Cardiac muscle cell (in vitro differentiated cells and primary cell): Measurements from ENCODE around the gene RGS10. TPM values are rescaled to one million over a fixed set of nuclear protein-coding genes. Genes with fewer than 3 reads are reported as not detected.
"Not testable (repeated sequence)": the region's sequence is repeated elsewhere in the genome, so short reads cannot be mapped to it uniquely, and the experiment has no call there.

Experiments used
- DNase-seq, 2 donors: peaks; one replicate each; pipeline versions ENCODE4 v3.0.0 to v3.0.0-alpha.2; 2010 to 2017; ENCODE audit warnings: low read depth in 1 of 2, low spot score in 1 of 2
- H3K27ac ChIP-seq: fragments of 200-600 bp; sonication (generic); 2 replicates; pipeline ENCODE4 v1.5.1; 2016
- H3K27me3 ChIP-seq: fragments of 200-600 bp; sonication (generic); 2 replicates; pipeline ENCODE4 v1.6.0; 2016; ENCODE audit warnings: control low read depth
- H3K36me3 ChIP-seq: fragments of 200-600 bp; sonication (generic); 2 replicates; pipeline ENCODE4 v1.5.1; 2016; ENCODE audit warnings: control low read depth
- H3K4me1 ChIP-seq: fragments of 200-600 bp; sonication (generic); 2 replicates; pipeline ENCODE4 v1.8.1; 2017; ENCODE audit warnings: low read depth, mild to moderate bottlenecking, mixed run types
- H3K4me3 ChIP-seq: fragments of 200-600 bp; sonication (generic); 2 replicates; pipeline ENCODE4 v1.5.1; 2016; ENCODE audit warnings: mild to moderate bottlenecking
- H3K9me3 ChIP-seq: fragments of 200-600 bp; sonication (generic); 2 replicates; pipeline ENCODE4 v1.5.1; 2017; ENCODE audit warnings: low read depth, mild to moderate bottlenecking, control low read depth
- CTCF ChIP-seq: IDR thresholded peaks from 2 replicates; pipeline ENCODE4 v1.5.1; 2012; ENCODE audit warnings: low read depth, mild to moderate bottlenecking, low read length
- polyA plus RNA-seq: library from polyadenylated mRNA; unstranded; fragments of >200 nt; fragmentation: Nextera tagmentation; extraction: Ambion mirVana; gene quantifications from 2 replicates; pipeline ENCODE4 v1.2.1, GENCODE V29; 2016
- total RNA-seq: library from RNA; depleted of rRNA; stranded (reverse); fragments of >200 nt; gene quantifications from 2 replicates; pipeline ENCODE4 v1.2.3, GENCODE V29; 2016

The RGS10 gene
- total and polyA plus RNA-seq, 2 experiments from 2014 or later: 0.73 to 1.6 TPM

GRCh38 chr10:119567978-119568377 is 25.5 kb upstream of the RGS10 start:
- Histone ChIP-seq H3K4me1 (no peaks in the 10 kb centered on the region), H3K27ac (no peak overlapping the region), H3K4me3 (no peak overlapping the region), H3K36me3 (no peaks in the 10 kb centered on the region), H3K27me3 (no peaks in the 10 kb centered on the region), H3K9me3 (no peaks in the 10 kb centered on the region)
- DNase-seq: no peak
- no peak for TF ChIP-seq CTCF

- no peak for TF ChIP-seq CTCF
- H3K9me3 ChIP-seq: no peaks in the 10 kb centered on the region
- H3K4me3 ChIP-seq: no peak overlapping the region
- no peaks in the 10 kb centered on the region for H3K27me3 ChIP-seq
- DNase-seq: no peak
- H3K27ac ChIP-seq: no peak overlapping the region
- H3K36me3 ChIP-seq: no peaks in the 10 kb centered on the region
- no peaks in the 10 kb centered on the region for H3K4me1 ChIP-seq
Measured at GRCh38 chr10:119562097-119562496, 19.6 kb upstream of the RGS10 start.

GRCh38 chr10:119559511-119559910 is 17.0 kb upstream of the RGS10 start:
- not testable (repeated sequence) for H3K27me3 ChIP-seq, H3K9me3 ChIP-seq, H3K4me3 ChIP-seq, H3K4me1 ChIP-seq, DNase-seq, H3K27ac ChIP-seq, H3K36me3 ChIP-seq

- H3K4me1 ChIP-seq, H3K9me3 ChIP-seq, H3K27ac ChIP-seq, H3K36me3 ChIP-seq, H3K27me3 ChIP-seq, H3K4me3 ChIP-seq, DNase-seq: not testable (repeated sequence)
Measured at GRCh38 chr10:119556081-119556480, 13.6 kb upstream of the RGS10 start.

- no peak overlapping the region for H3K4me3 ChIP-seq
- H3K27ac ChIP-seq: no peak overlapping the region
- H3K27me3 ChIP-seq: no peaks in the 10 kb centered on the region
- no peaks in the 10 kb centered on the region for H3K9me3 ChIP-seq
- no peaks in the 10 kb centered on the region for H3K36me3 ChIP-seq
- H3K4me1 ChIP-seq: no peaks in the 10 kb centered on the region
- no peak for DNase-seq
- no peak for TF ChIP-seq CTCF
Measured at GRCh38 chr10:119555178-119555784, 12.8 kb upstream of the RGS10 start.

GRCh38 chr10:119550827-119551226 is 8.3 kb upstream of the RGS10 start:
- H3K9me3 ChIP-seq: no peaks in the 10 kb centered on the region
- H3K27ac ChIP-seq: no peak overlapping the region
- no peak overlapping the region for H3K4me3 ChIP-seq
- H3K36me3 ChIP-seq: no peaks in the 10 kb centered on the region
- peaks cover 11% of the 10 kb centered on the region for H3K27me3 ChIP-seq
- no peaks in the 10 kb centered on the region for H3K4me1 ChIP-seq
- no peak for DNase-seq
- no peak for TF ChIP-seq CTCF
